Omental fat pad (tissue), 4 donors: ENCODE measurements around the gene TMEM44. TPM values are rescaled to one million over a fixed set of nuclear protein-coding genes. Genes with fewer than 3 reads are reported as not detected.

Experiments used
- ATAC-seq: fragments of 150-250 bp; one replicate; pipeline ENCODE4 v1.9.1; 2016; ENCODE audit warnings: mild to moderate bottlenecking, moderate library complexity; ENCODE audit not compliant: low FRiP score
- DNase-seq: peaks from one replicate; pipeline ENCODE4 v3.0.0-alpha.2; 2019; ENCODE audit warnings: low spot score
- CTCF ChIP-seq, 3 donors: fragments of 450-650 bp; IDR thresholded peaks; one replicate each; pipeline ENCODE4 v1.5.1; 2016 to 2017; ENCODE audit warnings: antibody characterized with exemption in 3 of 3, mild to moderate bottlenecking in 3 of 3, moderate library complexity in 2 of 3
- total RNA-seq, 4 donors: library from RNA; depleted of rRNA; stranded (reverse); fragments of >200 nt; gene quantifications; one replicate each; pipeline ENCODE4 v1.1.0, GENCODE V29; 2016

The TMEM44 gene
- total RNA-seq, 4 donors from 2014 or later, result 3.3 to 26.8 (median 7.5) TPM

DNA sequence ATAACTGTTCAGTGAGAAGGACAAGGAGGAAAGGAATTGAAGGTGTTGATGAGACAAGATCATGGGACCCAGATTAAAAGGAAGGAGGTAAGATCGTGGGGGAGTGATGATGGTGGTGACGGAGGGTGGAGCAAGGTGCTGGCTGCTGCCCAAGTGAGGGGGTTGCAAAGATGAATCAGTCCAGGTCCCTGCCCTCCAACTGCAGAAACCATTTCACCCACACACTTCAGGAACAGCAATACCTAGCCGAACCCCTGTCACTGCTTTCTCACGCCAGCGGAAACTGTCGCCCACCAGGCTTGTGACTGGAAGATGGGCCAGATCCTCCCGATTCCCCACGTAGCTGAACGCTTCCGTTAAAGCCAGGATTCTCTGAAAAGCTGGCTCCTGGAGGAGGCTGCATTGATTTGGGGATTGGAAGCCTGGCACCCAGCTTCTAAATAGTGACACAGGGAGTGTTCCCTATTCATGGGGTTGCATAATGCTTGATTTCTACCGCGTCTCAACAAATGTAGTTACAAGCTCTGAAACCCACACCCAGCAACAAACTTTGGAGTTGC lies 41.9 kb upstream of the TMEM44 start:
- ATAC-seq, result peak; percentile 31
- DNase-seq, result no peak
- no peak for TF ChIP-seq CTCF (IDR thresholded peaks at IDR 0.05)

GRCh38 chr3:194673761-194674160 lies 40.5 kb upstream of the TMEM44 start:
- no peak for TF ChIP-seq CTCF (IDR thresholded peaks at IDR 0.05)
- no peak for ATAC-seq
- DNase-seq, result no peak

DNA sequence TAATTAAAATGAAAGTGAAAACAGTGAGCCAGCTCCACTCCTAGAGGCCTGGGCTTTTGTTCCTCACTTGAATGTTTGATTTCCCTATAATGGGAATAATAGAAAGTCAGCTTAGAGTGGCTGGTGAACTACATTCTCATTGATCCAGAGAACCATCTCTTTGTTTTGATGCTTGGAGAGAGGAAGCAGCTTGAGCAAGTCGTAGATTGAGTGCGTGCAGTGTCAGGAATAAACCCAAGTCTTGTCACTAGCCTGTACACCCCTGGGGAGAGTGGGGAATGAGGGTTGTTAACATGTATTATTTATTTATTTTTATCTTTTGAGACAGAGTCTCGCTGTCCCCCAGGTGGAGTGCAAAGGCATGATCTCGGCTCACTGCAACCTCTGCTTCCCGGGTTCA lies 39.7 kb upstream of the TMEM44 start:
- TF ChIP-seq CTCF (IDR thresholded peaks at IDR 0.05), result no peak
- no peak for ATAC-seq
- DNase-seq, result no peak

- DNase-seq (peak; percentile 79), ATAC-seq (peak; percentile 90)
- TF ChIP-seq CTCF (IDR thresholded peaks at IDR 0.05), result no peak
These were observed 38.9 kb upstream of the TMEM44 start, which contains the start of gene LSG1 for GRCh38 chr3:194671900-194672808. Gene LSG1, minus strand, starts transcription at chr3:194672191. Its CDS starts 29 bp downstream, at chr3:194672162.

- peak in 1 of 3 donors; percentile 14 for TF ChIP-seq CTCF (IDR thresholded peaks at IDR 0.05)
- ATAC-seq (no peak), DNase-seq (no peak)
These were observed 38.3 kb upstream of the TMEM44 start for GRCh38 chr3:194671511-194671899.

DNA sequence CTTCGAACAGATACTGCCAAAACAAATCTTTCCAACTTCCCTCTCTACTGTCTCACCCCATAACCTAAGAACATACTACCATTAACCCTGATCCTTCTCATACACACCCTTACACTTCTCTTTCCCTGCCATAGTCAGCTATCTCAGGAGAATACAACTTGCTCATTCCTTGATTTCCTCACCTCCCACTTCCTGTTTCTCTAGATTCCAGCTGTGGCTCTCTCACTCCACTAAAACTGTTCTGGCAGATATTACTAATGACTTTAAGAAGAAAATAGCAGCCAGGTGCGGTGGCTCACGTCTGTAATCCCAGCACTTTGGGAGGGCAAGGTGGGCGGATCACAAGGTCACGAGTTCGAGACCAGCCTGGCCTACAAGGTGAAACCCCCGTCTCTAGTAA lies 34.1 kb upstream of the TMEM44 start:
- ATAC-seq, result no peak
- TF ChIP-seq CTCF (IDR thresholded peaks at IDR 0.05), result no peak
- DNase-seq, result no peak
